Measurements from ENCODE around the gene LHFPL2. TPM values are rescaled to one million over a fixed set of nuclear protein-coding genes. Genes with fewer than 3 reads are reported as not detected.

LHFPL2 gene
- total and polyA plus RNA-seq, 10 donors, result 4.8 to 14.6 (median 9.3) TPM

DNA sequence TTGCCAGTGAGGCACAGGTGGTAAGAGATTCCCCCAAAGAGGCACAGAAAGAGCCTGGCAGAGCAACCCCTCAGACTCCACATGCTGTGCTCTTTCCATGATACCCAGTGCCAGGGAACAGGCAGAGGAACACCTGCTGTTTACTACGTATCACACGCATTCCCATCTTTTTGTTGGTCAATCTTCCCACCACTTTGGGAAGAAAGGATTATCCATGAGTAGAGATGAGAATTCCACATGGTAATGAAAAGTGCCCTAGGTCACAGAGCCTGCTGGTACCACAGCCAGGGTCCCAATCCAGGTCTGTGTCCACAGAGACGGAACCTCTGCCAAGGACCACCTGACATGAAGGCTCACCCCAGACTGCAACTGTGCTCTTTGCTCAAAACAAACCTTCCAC lies 86.6 kb downstream of the LHFPL2 start:
- no peaks in the 10 kb centered on the region for H3K27me3 ChIP-seq (replicated peaks in 1 of 7)
- peaks cover 0 to 4% (median 0%) of the 10 kb centered on the region in 6 donors for H3K4me1 ChIP-seq
- TF ChIP-seq CTCF (IDR thresholded peaks at IDR 0.05 in 8 of 11, conservative IDR thresholded peaks at IDR 0.05 in 3 of 11) (no peak), POLR2A (IDR thresholded peaks at IDR 0.05) (no peak), POLR2AphosphoS5 (IDR thresholded peaks at IDR 0.05) (no peak)
- no peak for DNase-seq
- no peak overlapping the region for H3K27ac ChIP-seq
- no peak overlapping the region for H3K4me3 ChIP-seq
- H3K36me3 ChIP-seq, result no peaks in the 10 kb centered on the region
- 93 to 100% (median 97%) methylated on average over 3 of the region's 3 CpGs for WGBS, 5 donors
- intact Hi-C loops (cut with DNase I; ENCODE audit: low total_unique reads), result no loop called here
- peaks cover 0 to 7% (median 0%) of the 10 kb centered on the region in 8 donors for H3K9me3 ChIP-seq

DNA sequence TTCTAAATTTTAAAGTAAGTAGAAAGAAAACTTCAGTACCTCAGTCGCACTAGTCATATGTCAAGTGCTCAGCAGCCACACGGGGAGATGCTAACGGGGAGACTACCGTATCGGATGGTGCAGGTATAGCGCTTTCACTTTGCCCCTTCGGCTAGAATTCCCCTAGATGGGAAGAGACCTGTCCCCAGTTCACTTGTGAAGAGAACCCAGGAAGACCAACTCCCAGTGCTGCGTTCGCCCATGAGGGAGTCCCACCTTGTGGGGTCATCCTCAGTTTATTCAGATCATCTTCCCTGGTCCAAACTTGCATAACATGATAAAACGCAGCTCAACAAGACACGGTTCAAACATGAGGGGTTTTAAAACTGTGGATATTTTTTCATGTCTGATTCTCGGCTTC lies 87.3 kb downstream of the LHFPL2 start:
- WGBS, 5 donors, result 91 to 99% (median 96%) methylated on average over 12 of the region's 12 CpGs
- TF ChIP-seq CTCF (IDR thresholded peaks at IDR 0.05 in 8 of 11, conservative IDR thresholded peaks at IDR 0.05 in 3 of 11), result no peak
- TF ChIP-seq POLR2AphosphoS5 (IDR thresholded peaks at IDR 0.05), result no peak
- TF ChIP-seq POLR2A (IDR thresholded peaks at IDR 0.05), result no peak
- no peak for DNase-seq
- Histone ChIP-seq H3K36me3 (no peaks in the 10 kb centered on the region), H3K4me1 (no peaks in the 10 kb centered on the region), H3K27ac (no peak overlapping the region), H3K4me3 (no peak overlapping the region), H3K9me3 (peaks cover 0 to 7% (median 0%) of the 10 kb centered on the region in 8 donors), H3K27me3 (replicated peaks in 1 of 7) (no peaks in the 10 kb centered on the region)
- intact Hi-C loops (cut with DNase I; ENCODE audit: low total_unique reads), result no loop called here

- no peak for DNase-seq
- Histone ChIP-seq H3K4me3 (no peak overlapping the region), H3K36me3 (no peaks in the 10 kb centered on the region), H3K4me1 (no peaks in the 10 kb centered on the region), H3K27ac (no peak overlapping the region), H3K27me3 (replicated peaks in 1 of 7) (no peaks in the 10 kb centered on the region), H3K9me3 (peaks cover 0 to 3% (median 0%) of the 10 kb centered on the region in 8 donors)
- intact Hi-C loops (cut with DNase I; ENCODE audit: low total_unique reads), result no loop called here
- WGBS, 5 donors, result 83 to 98% (median 93%) methylated on average over 6 of the region's 6 CpGs
- TF ChIP-seq CTCF (IDR thresholded peaks at IDR 0.05 in 8 of 11, conservative IDR thresholded peaks at IDR 0.05 in 3 of 11), result no peak
- TF ChIP-seq POLR2AphosphoS5 (IDR thresholded peaks at IDR 0.05), result no peak
- TF ChIP-seq POLR2A (IDR thresholded peaks at IDR 0.05), result no peak
These were observed 88.3 kb downstream of the LHFPL2 start for GRCh38 chr5:78560000-78560855.

GRCh38 chr5:78557601-78558000 lies 91.0 kb downstream of the LHFPL2 start:
- no peaks in the 10 kb centered on the region for H3K36me3 ChIP-seq
- TF ChIP-seq CTCF (IDR thresholded peaks at IDR 0.05 in 8 of 11, conservative IDR thresholded peaks at IDR 0.05 in 3 of 11) (no peak), POLR2A (IDR thresholded peaks at IDR 0.05) (no peak), POLR2AphosphoS5 (IDR thresholded peaks at IDR 0.05) (no peak)
- H3K4me1 ChIP-seq, result peaks cover 0 to 7% (median 0%) of the 10 kb centered on the region in 6 donors
- intact Hi-C loops (cut with DNase I; ENCODE audit: low total_unique reads), result no loop called here
- H3K4me3 ChIP-seq, result no peak overlapping the region
- H3K9me3 ChIP-seq, result no peaks in the 10 kb centered on the region
- no peaks in the 10 kb centered on the region for H3K27me3 ChIP-seq (replicated peaks in 1 of 7)
- no peak for DNase-seq
- no peak overlapping the region for H3K27ac ChIP-seq
- 78 to 89% (median 84%) methylated on average over 5 of the region's 5 CpGs for WGBS, 5 donors

All from spleen (tissue), 11 donors.